Neural cell (in vitro differentiated cells): Measurements from ENCODE around the gene MAMDC4. TPM values are rescaled to one million over a fixed set of nuclear protein-coding genes. Genes with fewer than 3 reads are reported as not detected.

ENCODE experiments used
- H2AFZ ChIP-seq: fragments of 200-600, 300-800 bp; sonication (generic), shearing (Covaris generic); 2 replicates; pipeline ENCODE4 v1.6.0; 2014; ENCODE audit warnings: low read depth, mild to moderate bottlenecking, antibody characterized with exemption, low read length, moderate library complexity
- H3F3A ChIP-seq: fragments of 200-600 bp; shearing (Covaris generic); 2 replicates; pipeline ENCODE4 v1.6.1; 2016; ENCODE audit warnings: mild to moderate bottlenecking, moderate library complexity, mixed read lengths, antibody characterized with exemption, low read length; ENCODE audit not compliant: insufficient read depth, poor library complexity, severe bottlenecking
- H3K27ac ChIP-seq: fragments of 200-600, 300-800 bp; sonication (generic), shearing (Covaris generic); 2 replicates; pipeline ENCODE4 v1.5.1; 2014; ENCODE audit warnings: mild to moderate bottlenecking, low read length, moderate library complexity
- H3K27me3 ChIP-seq: fragments of 300-800, 200-600 bp; sonication (generic), shearing (Covaris generic); 2 replicates; pipeline ENCODE4 v1.6.0; 2014; ENCODE audit warnings: mild to moderate bottlenecking, low read depth, low read length, moderate library complexity; ENCODE audit not compliant: insufficient read depth
- H3K36me3 ChIP-seq: fragments of 300-800, 200-600 bp; sonication (generic), shearing (Covaris generic); 2 replicates; pipeline ENCODE4 v1.5.1; 2014; ENCODE audit warnings: mild to moderate bottlenecking, antibody characterized with exemption, low read length, moderate library complexity; ENCODE audit not compliant: insufficient read depth
- H3K4me2 ChIP-seq: fragments of 300-800, 200-600 bp; sonication (generic), shearing (Covaris generic); 2 replicates; pipeline ENCODE4 v1.6.0; 2014; ENCODE audit warnings: mild to moderate bottlenecking, low read length
- H3K4me3 ChIP-seq: fragments of 300-800, 200-600 bp; sonication (generic), shearing (Covaris generic); 2 replicates; pipeline ENCODE4 v1.5.1; 2014; ENCODE audit warnings: mild to moderate bottlenecking, low read length, moderate library complexity
- H3K79me2 ChIP-seq: fragments of 200-600 bp; shearing (Covaris generic); replicated peaks from 2 replicates; pipeline ENCODE4 v1.6.0; 2014; ENCODE audit warnings: mild to moderate bottlenecking, low read length, moderate library complexity; ENCODE audit not compliant: insufficient read depth
- H3K9ac ChIP-seq: fragments of 300-800, 200-600 bp; sonication (generic), shearing (Covaris generic); 2 replicates; pipeline ENCODE4 v1.6.1; 2016; ENCODE audit warnings: mild to moderate bottlenecking, low read length, mixed read lengths
- H3K9me2 ChIP-seq: fragments of 200-600 bp; shearing (Covaris generic); 2 replicates; pipeline ENCODE4 v1.6.1; 2016; ENCODE audit warnings: mild to moderate bottlenecking, low read length, mixed read lengths; ENCODE audit not compliant: insufficient read depth
- H3K9me3 ChIP-seq: fragments of 200-600, 300-800 bp; sonication (generic), shearing (Covaris generic); 2 replicates; pipeline ENCODE4 v1.6.1; 2016; ENCODE audit warnings: mild to moderate bottlenecking, mixed run types, low read length, moderate library complexity, mixed read lengths
- H4K20me1 ChIP-seq: fragments of 200-600 bp; shearing (Covaris generic); 2 replicates; pipeline ENCODE4 v1.6.1; 2016; ENCODE audit warnings: mild to moderate bottlenecking, mixed run types; ENCODE audit not compliant: insufficient read depth
- CTCF ChIP-seq: fragments of 450-650 bp; IDR thresholded peaks from 2 replicates; pipeline ENCODE4 v1.5.1; 2014; ENCODE audit warnings: antibody characterized with exemption, mild to moderate bottlenecking, moderate library complexity; ENCODE audit not compliant: poor library complexity, severe bottlenecking
- EP300 ChIP-seq: fragments of 450-650 bp; conservative IDR thresholded peaks from 2 replicates; pipeline ENCODE4 v1.6.1; 2014; ENCODE audit warnings: antibody characterized with exemption, mild to moderate bottlenecking, moderate library complexity; ENCODE audit not compliant: poor library complexity, severe bottlenecking
- EZH2 ChIP-seq: fragments of 200-600, 300-800 bp; shearing (Covaris generic), sonication (generic); IDR thresholded peaks from 2 replicates; pipeline ENCODE4 v1.6.1; 2014; ENCODE audit warnings: antibody characterized with exemption, low read length, borderline replicate concordance, mild to moderate bottlenecking; ENCODE audit not compliant: insufficient read depth, poor library complexity, severe bottlenecking
- MXI1 ChIP-seq: fragments of 450-650 bp; conservative IDR thresholded peaks from 2 replicates; pipeline ENCODE4 v1.6.1; 2014; ENCODE audit warnings: antibody characterized with exemption, mild to moderate bottlenecking; ENCODE audit not compliant: poor library complexity, severe bottlenecking
- POLR2AphosphoS5 ChIP-seq: IDR thresholded peaks from 2 replicates; pipeline ENCODE4 v1.6.1; 2012
- RAD21 ChIP-seq: fragments of 450-650 bp; conservative IDR thresholded peaks from 2 replicates; pipeline ENCODE4 v1.6.1; 2014; ENCODE audit warnings: antibody characterized with exemption, mild to moderate bottlenecking, moderate library complexity
- REST ChIP-seq: IDR thresholded peaks from 2 replicates; pipeline ENCODE4 v1.6.1; 2012; ENCODE audit warnings: borderline replicate concordance
- SMC3 ChIP-seq: fragments of 450-650 bp; conservative IDR thresholded peaks from 2 replicates; pipeline ENCODE4 v1.6.1; 2014; ENCODE audit warnings: antibody characterized with exemption, mild to moderate bottlenecking, moderate library complexity; ENCODE audit not compliant: poor library complexity
- TAF1 ChIP-seq: IDR thresholded peaks from 2 replicates; pipeline ENCODE4 v1.6.1; 2012; ENCODE audit warnings: low read depth
- polyA plus RNA-seq: library from polyadenylated mRNA; depleted of rRNA; stranded (reverse); fragments of >200 nt; gene quantifications from 2 replicates; pipeline ENCODE4 v1.2.3, GENCODE V29; 2014

The MAMDC4 gene
- polyA plus RNA-seq, 1 donor from 2014 or later: 13.1 TPM

- H3K4me2 ChIP-seq: no peak overlapping the region
- no peaks in the 10 kb centered on the region for H4K20me1 ChIP-seq
- no peaks in the 10 kb centered on the region for H3F3A ChIP-seq
- no peaks in the 10 kb centered on the region for H3K9me2 ChIP-seq
- peak overlapping the region; percentile 94 for H3K4me3 ChIP-seq
- no peaks in the 10 kb centered on the region for H3K27me3 ChIP-seq
- no peaks in the 10 kb centered on the region for H3K9me3 ChIP-seq
- TF ChIP-seq EP300: no peak
- TF ChIP-seq CTCF: no peak
- no peak for TF ChIP-seq TAF1
- no peak for TF ChIP-seq POLR2AphosphoS5
- no peak for TF ChIP-seq REST
- peaks cover 21% of the 10 kb centered on the region for H3K79me2 ChIP-seq
- H3K27ac ChIP-seq: no peak overlapping the region
- H3K36me3 ChIP-seq: no peaks in the 10 kb centered on the region
- no peak overlapping the region for H2AFZ ChIP-seq
- H3K9ac ChIP-seq: no peak overlapping the region
These were observed 15.3 kb downstream of the MAMDC4 start for GRCh38 chr9:136867480-136867879.

- Histone ChIP-seq H3K27me3 (no peaks in the 10 kb centered on the region), H3K4me2 (no peak overlapping the region), H3K9me3 (no peaks in the 10 kb centered on the region), H2AFZ (no peak overlapping the region), H3K36me3 (no peaks in the 10 kb centered on the region), H4K20me1 (no peaks in the 10 kb centered on the region), H3K27ac (no peak overlapping the region), H3K4me3 (no peak overlapping the region), H3K9ac (no peak overlapping the region), H3K9me2 (no peaks in the 10 kb centered on the region), H3K79me2 (peaks cover 21% of the 10 kb centered on the region), H3F3A (no peaks in the 10 kb centered on the region)
- TF ChIP-seq MXI1: no peak
- no peak for TF ChIP-seq RAD21
- TF ChIP-seq SMC3: no peak
- TF ChIP-seq EP300: no peak
- no peak for TF ChIP-seq TAF1
- no peak for TF ChIP-seq REST
- TF ChIP-seq EZH2: no peak
- TF ChIP-seq CTCF: no peak
- no peak for TF ChIP-seq POLR2AphosphoS5
These were observed 15.8 kb downstream of the MAMDC4 start for GRCh38 chr9:136867917-136868316.
